MCF 10A (cell line): ENCODE results near the gene MAP2K5. TPM values are rescaled to one million over a fixed set of nuclear protein-coding genes. Genes with fewer than 3 reads are reported as not detected.

ENCODE experiments used
- BruUV-seq: library from RNA; stranded (reverse); fragments of 400-500 nt; replicated peaks from 2 replicates; lab custom pipeline; 2021; lab: Mats Ljungman, UMichigan
- CTCF ChIA-PET: fragments of 300-600 bp; sonication (Branson Sonifier 250); formaldehyde crosslinking; extraction: SDS; loops from one replicate; lab custom pipeline; 2021; ENCODE audit warnings: antibody characterized with exemption, inconsistent platforms; lab: Yijun Ruan, JAX
- POLR2A ChIA-PET: fragments of 300-600, 350-650 bp; sonication (Branson Sonifier 250); formaldehyde crosslinking; extraction: SDS; loops from one replicate; lab custom pipeline; 2020; ENCODE audit warnings: antibody characterized with exemption, inconsistent platforms; lab: Yijun Ruan, JAX
- DNase-seq: peaks from one replicate; pipeline ENCODE4 v3.0.0-alpha.2; 2018; ENCODE audit not compliant: unreplicated experiment
- H3K27ac Mint-ChIP-seq: one replicate; pipeline ENCODE4 v1.8.0; 2022; ENCODE audit warnings: mild to moderate bottlenecking, low read depth, mixed read lengths; ENCODE audit not compliant: unreplicated experiment
- H3K27me3 Mint-ChIP-seq: one replicate; pipeline ENCODE4 v1.8.0; 2022; ENCODE audit warnings: mixed read lengths; ENCODE audit not compliant: insufficient read depth, unreplicated experiment
- H3K36me3 Mint-ChIP-seq: one replicate; pipeline ENCODE4 v1.8.0; 2022; ENCODE audit warnings: mild to moderate bottlenecking, moderate library complexity, mixed read lengths; ENCODE audit not compliant: insufficient read depth, unreplicated experiment
- H3K4me1 Mint-ChIP-seq: one replicate; pipeline ENCODE4 v1.8.0; 2022; ENCODE audit warnings: mixed read lengths; ENCODE audit not compliant: insufficient read depth, unreplicated experiment
- H3K4me3 Mint-ChIP-seq: one replicate; pipeline ENCODE4 v1.8.0; 2022; ENCODE audit warnings: mild to moderate bottlenecking, moderate library complexity, mixed read lengths; ENCODE audit not compliant: unreplicated experiment
- H3K9me3 Mint-ChIP-seq: one replicate; pipeline ENCODE4 v1.8.0; 2022; ENCODE audit warnings: mixed read lengths; ENCODE audit not compliant: unreplicated experiment
- CTCF ChIP-seq: fragments of 200-600 bp; IDR thresholded peaks from one replicate; pipeline ENCODE4 v1.8.0; 2022; ENCODE audit warnings: antibody characterized with exemption, mild to moderate bottlenecking; ENCODE audit not compliant: unreplicated experiment
- intact Hi-C: fragments of 100-400 bp; cut with micrococcal nuclease; formaldehyde crosslinking; loops from 2 replicates; pipeline ENCODE4 v1.14.1; 2022
- total RNA-seq: library from RNA; stranded (reverse); gene quantifications from 2 replicates; pipeline ENCODE4 v1.2.3, GENCODE V29; 2022

Gene MAP2K5
- total RNA-seq, 1 experiment from 2014 or later = 24.4 TPM

GRCh38 chr15:67505675-67506572 is 36.6 kb upstream of the MAP2K5 start:
- H3K27ac Mint-ChIP-seq = no peak overlapping the region
- H3K4me1 Mint-ChIP-seq = peaks cover 24% of the 10 kb centered on the region
- H3K36me3 Mint-ChIP-seq = no peaks in the 10 kb centered on the region
- no peak for DNase-seq
- ChIA-PET POLR2A (interaction anchor here (0.5 to 3.5 kb wide), 4 partner anchors 15 to 272 kb away, joined by 3 to 59 read pairs (median 9); partner anchors contain the start of genes C15orf61 and MAP2K5), CTCF (interaction anchor here (0.7 to 1.2 kb wide), 2 partner anchors 49 to 128 kb away, joined by 3 read pairs; no protein-coding TSS in a partner anchor)
- TF ChIP-seq CTCF = no peak
- H3K27me3 Mint-ChIP-seq = no peaks in the 10 kb centered on the region
- BruUV-seq = no TSS peak
- intact Hi-C loops = no loop called here
- no peaks in the 10 kb centered on the region for H3K9me3 Mint-ChIP-seq
- H3K4me3 Mint-ChIP-seq = no peak overlapping the region

GRCh38 chr15:67506775-67507747 is 35.4 kb upstream of the MAP2K5 start:
- peak overlapping the region; percentile 75 for H3K27ac Mint-ChIP-seq
- peak; percentile 64 for DNase-seq
- TF ChIP-seq CTCF = no peak
- H3K36me3 Mint-ChIP-seq = no peaks in the 10 kb centered on the region
- no peaks in the 10 kb centered on the region for H3K27me3 Mint-ChIP-seq
- BruUV-seq = no TSS peak
- H3K4me3 Mint-ChIP-seq = no peak overlapping the region
- intact Hi-C loops = no loop called here
- no peaks in the 10 kb centered on the region for H3K9me3 Mint-ChIP-seq
- H3K4me1 Mint-ChIP-seq = peaks cover 24% of the 10 kb centered on the region
- ChIA-PET POLR2A (interaction anchor here (1.2 to 3.5 kb wide), 5 partner anchors 9 to 35 kb away, joined by 5 to 59 read pairs (median 8); partner anchors contain the start of genes C15orf61 and MAP2K5), CTCF (interaction anchor here (0.6 to 1.2 kb wide), 3 partner anchors 8 to 129 kb away, joined by 3 read pairs; no protein-coding TSS in a partner anchor)

GRCh38 chr15:67508407-67508806 is 34.1 kb upstream of the MAP2K5 start:
- H3K27ac Mint-ChIP-seq = peak overlapping the region; percentile 49
- H3K36me3 Mint-ChIP-seq = peaks cover 7% of the 10 kb centered on the region
- H3K4me1 Mint-ChIP-seq = peaks cover 24% of the 10 kb centered on the region
- ChIA-PET POLR2A (interaction anchor here (0.6 to 3.5 kb wide), 5 partner anchors 12 to 118 kb away, joined by 3 to 59 read pairs (median 8); partner anchors contain the start of genes C15orf61 and MAP2K5), CTCF (interaction anchor here (0.6 kb wide), 1 partner anchor 133 kb away, joined by 4 read pairs; no protein-coding TSS in a partner anchor)
- no peak overlapping the region for H3K4me3 Mint-ChIP-seq
- DNase-seq = no peak
- no TSS peak for BruUV-seq
- H3K9me3 Mint-ChIP-seq = no peaks in the 10 kb centered on the region
- intact Hi-C loops = no loop called here
- no peak for TF ChIP-seq CTCF
- no peaks in the 10 kb centered on the region for H3K27me3 Mint-ChIP-seq
